ENCODE measurements around the gene GRB10. TPM values are rescaled to one million over a fixed set of nuclear protein-coding genes. Genes with fewer than 3 reads are reported as not detected.
"Not testable (repeated sequence)": the region's sequence is repeated elsewhere in the genome, so short reads cannot be mapped to it uniquely, and the experiment has no call there.

The GRB10 gene
- polyA plus RNA-seq, 1 donor = 19.9 TPM

DNA sequence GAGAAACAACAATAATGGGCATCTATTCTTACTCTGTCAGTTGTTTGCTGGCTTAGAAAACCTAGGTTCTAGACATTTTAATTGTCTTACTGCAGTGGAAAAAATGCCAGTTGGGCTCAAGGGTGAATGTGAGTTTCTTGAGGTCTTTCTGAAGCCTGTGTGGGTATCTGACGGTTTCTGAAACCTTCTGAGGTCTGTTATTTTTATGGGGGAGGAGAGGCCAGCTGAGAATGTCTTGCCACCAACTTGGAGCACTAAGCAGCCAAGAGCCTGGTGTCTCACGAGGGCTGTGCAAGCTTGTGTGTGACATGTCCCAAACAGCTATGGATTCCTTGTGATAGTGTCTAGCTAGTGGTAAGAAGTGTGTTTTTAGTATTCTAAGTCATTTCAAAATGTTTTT lies 193.3 kb downstream of the GRB10 start:
- no peak overlapping the region for H3K27ac ChIP-seq (ENCODE audit: low read length)
- peaks cover 2% of the 10 kb centered on the region for H3K9me3 ChIP-seq (ENCODE audit: control insufficient read depth, low read depth, low read length)
- DNase-seq = no peak
- no peaks in the 10 kb centered on the region for H3K27me3 ChIP-seq (ENCODE audit: control insufficient read depth, insufficient read depth, low read length)
- no peak overlapping the region for H3K4me3 ChIP-seq (ENCODE audit: low read length)
- H3K4me1 ChIP-seq (ENCODE audit: control insufficient read depth, insufficient read depth, low read length) = peaks cover 16% of the 10 kb centered on the region
- no peaks in the 10 kb centered on the region for H3K36me3 ChIP-seq (ENCODE audit: control insufficient read depth, insufficient read depth, low read length)
- WGBS (ENCODE audit: insufficient coverage, low lambda C conversion rate) = no CpG with 5 or more reads among the region's 2 CpGs

DNA sequence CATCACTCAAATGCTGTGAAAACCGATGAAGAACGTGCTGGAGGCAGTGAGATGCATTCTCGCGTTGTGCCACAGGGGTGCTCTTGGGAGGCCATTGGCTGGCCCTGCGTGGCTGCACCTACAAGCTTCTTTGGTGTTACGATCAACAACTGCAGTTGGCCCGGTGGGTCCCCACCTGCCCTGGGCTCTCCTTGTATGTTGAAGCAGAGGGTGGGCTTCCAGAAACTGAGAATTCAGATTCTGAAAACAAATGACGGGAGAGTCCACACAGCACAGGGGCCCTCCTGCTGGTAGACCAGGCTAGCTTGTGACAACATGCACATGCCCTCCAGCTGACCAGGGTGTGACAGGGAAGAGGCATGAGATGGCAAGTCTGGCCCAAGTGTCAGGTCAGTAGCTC lies 193.8 kb downstream of the GRB10 start:
- Histone ChIP-seq H3K27ac (ENCODE audit: low read length) (no peak overlapping the region), H3K4me1 (ENCODE audit: control insufficient read depth, insufficient read depth, low read length) (peaks cover 16% of the 10 kb centered on the region), H3K27me3 (ENCODE audit: control insufficient read depth, insufficient read depth, low read length) (no peaks in the 10 kb centered on the region), H3K9me3 (ENCODE audit: control insufficient read depth, low read depth, low read length) (peaks cover 6% of the 10 kb centered on the region), H3K4me3 (ENCODE audit: low read length) (no peak overlapping the region), H3K36me3 (ENCODE audit: control insufficient read depth, insufficient read depth, low read length) (no peaks in the 10 kb centered on the region)
- WGBS (ENCODE audit: insufficient coverage, low lambda C conversion rate) = no CpG with 5 or more reads among the region's 8 CpGs
- no peak for DNase-seq

DNA sequence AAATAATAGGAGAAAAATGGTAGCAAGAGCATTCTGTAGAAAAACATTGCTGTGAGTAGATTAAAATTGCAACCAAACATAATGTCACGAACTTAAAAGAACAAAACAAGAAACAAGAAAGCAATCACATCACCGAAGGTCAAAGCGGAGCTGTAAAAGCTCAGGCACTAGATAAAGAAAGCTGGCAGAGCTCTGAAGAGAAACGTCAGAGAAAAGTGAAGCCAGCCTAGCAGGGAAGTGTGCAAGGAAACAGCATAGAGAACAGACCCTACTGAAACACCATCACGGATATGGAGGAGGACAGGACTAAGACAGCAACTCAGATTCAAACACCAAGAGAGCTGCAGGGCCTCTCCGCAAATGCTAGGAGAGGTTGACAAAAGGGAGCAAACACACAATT lies 195.0 kb downstream of the GRB10 start:
- Histone ChIP-seq H3K4me3 (ENCODE audit: low read length) (no peak overlapping the region), H3K36me3 (ENCODE audit: control insufficient read depth, insufficient read depth, low read length) (no peaks in the 10 kb centered on the region), H3K27ac (ENCODE audit: low read length) (no peak overlapping the region), H3K27me3 (ENCODE audit: control insufficient read depth, insufficient read depth, low read length) (no peaks in the 10 kb centered on the region), H3K4me1 (ENCODE audit: control insufficient read depth, insufficient read depth, low read length) (peaks cover 16% of the 10 kb centered on the region), H3K9me3 (ENCODE audit: control insufficient read depth, low read depth, low read length) (peaks cover 6% of the 10 kb centered on the region)
- WGBS (ENCODE audit: insufficient coverage, low lambda C conversion rate) = 35% methylated on average over 4 of the region's 6 CpGs
- DNase-seq = peak in 1 of 2 donors; percentile 27

DNA sequence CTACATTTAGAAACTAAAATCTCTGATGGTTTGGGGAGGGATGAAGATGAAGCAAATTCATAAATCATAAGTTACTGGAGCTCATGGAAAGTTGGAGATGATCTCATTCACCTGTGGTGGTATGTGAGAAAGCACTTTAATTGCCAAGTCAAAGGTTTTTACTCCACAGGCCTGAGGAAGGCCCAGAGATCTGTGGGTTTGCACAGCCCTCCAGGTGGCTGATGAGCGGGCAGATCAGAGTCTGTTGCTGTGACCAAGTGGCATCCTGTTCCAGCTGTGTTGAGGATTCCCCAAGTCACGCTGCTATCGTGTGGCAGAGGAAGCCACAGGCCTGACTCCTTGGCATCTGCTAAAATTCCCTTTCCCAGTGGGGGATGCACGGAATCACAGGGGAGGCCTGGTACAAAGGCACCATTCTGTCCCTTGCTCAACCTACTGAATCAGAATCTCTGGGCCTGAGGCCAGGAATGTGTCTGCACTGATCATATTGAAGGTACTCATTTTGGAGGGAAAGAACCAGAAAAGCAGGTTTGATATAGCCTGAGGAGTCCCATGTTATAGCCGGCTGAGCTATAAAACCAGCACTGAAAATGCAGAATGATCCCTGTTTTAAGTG lies 197.8 kb downstream of the GRB10 start:
- Histone ChIP-seq H3K27me3 (ENCODE audit: control insufficient read depth, insufficient read depth, low read length) (no peaks in the 10 kb centered on the region), H3K9me3 (ENCODE audit: control insufficient read depth, low read depth, low read length) (peaks cover 6% of the 10 kb centered on the region), H3K36me3 (ENCODE audit: control insufficient read depth, insufficient read depth, low read length) (no peaks in the 10 kb centered on the region), H3K4me1 (ENCODE audit: control insufficient read depth, insufficient read depth, low read length) (no peaks in the 10 kb centered on the region), H3K27ac (ENCODE audit: low read length) (no peak overlapping the region), H3K4me3 (ENCODE audit: low read length) (no peak overlapping the region)
- DNase-seq = no peak
- no CpG with 5 or more reads among the region's 5 CpGs for WGBS (ENCODE audit: insufficient coverage, low lambda C conversion rate)

DNA sequence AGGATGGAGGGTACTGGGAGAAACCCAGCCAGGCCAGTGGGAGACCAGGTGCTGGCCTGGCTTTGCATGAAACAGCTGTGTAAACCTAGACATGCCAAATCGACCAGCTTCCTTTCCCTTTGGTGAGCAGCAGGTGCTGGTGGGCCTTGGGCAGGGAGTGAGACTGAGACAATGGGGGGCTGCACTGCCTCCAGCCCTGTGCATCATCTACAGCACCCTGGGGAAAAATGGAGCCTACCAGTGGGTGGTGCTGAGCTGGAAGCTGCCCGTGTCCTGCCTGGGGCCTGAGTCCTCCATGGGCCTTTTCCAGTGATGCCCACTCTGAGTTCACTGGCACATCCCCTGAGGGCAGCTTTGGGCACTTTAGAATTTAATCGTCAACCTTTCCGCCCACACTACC lies 198.3 kb downstream of the GRB10 start:
- no peaks in the 10 kb centered on the region for H3K27me3 ChIP-seq (ENCODE audit: control insufficient read depth, insufficient read depth, low read length)

DNA sequence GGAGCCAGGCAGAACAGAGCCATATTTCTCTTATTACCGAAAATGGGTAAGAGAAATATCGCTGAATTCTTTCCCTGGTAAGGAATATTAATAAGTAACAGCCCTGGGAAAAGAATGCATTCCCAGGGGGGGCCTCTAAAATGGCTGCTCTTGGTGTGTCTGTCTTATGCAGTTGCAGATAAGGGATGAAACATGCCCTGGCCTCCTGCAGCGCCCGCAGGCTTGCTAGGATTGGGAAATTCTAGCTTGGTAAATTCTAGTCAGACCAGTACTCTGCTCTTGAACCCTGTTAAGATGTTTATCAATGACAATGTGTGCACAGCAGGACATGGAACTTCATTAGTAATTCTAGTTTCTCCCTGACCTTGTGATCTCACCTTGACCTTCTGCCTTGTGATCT lies 199.4 kb downstream of the GRB10 start:
- DNase-seq; H3K4me3 ChIP-seq (ENCODE audit: low read length); H3K9me3 ChIP-seq (ENCODE audit: control insufficient read depth, low read depth, low read length); H3K27me3 ChIP-seq (ENCODE audit: control insufficient read depth, insufficient read depth, low read length); H3K36me3 ChIP-seq (ENCODE audit: control insufficient read depth, insufficient read depth, low read length); H3K27ac ChIP-seq (ENCODE audit: low read length); H3K4me1 ChIP-seq (ENCODE audit: control insufficient read depth, insufficient read depth, low read length): not testable (repeated sequence)
- WGBS (ENCODE audit: insufficient coverage, low lambda C conversion rate) = no CpG with 5 or more reads among the region's 4 CpGs

More for the DNA sequence above, 198.3 kb downstream of the GRB10 start:
- Histone ChIP-seq H3K27ac (ENCODE audit: low read length) (no peak overlapping the region), H3K36me3 (ENCODE audit: control insufficient read depth, insufficient read depth, low read length) (no peaks in the 10 kb centered on the region), H3K4me1 (ENCODE audit: control insufficient read depth, insufficient read depth, low read length) (peaks cover 3% of the 10 kb centered on the region), H3K4me3 (ENCODE audit: low read length) (no peak overlapping the region), H3K9me3 (ENCODE audit: control insufficient read depth, low read depth, low read length) (peaks cover 6% of the 10 kb centered on the region)
- no CpG with 5 or more reads among the region's 4 CpGs for WGBS (ENCODE audit: insufficient coverage, low lambda C conversion rate)
- no peak for DNase-seq

- not testable (repeated sequence) for H3K9me3 ChIP-seq (ENCODE audit: control insufficient read depth, low read depth, low read length); H3K36me3 ChIP-seq (ENCODE audit: control insufficient read depth, insufficient read depth, low read length); DNase-seq; H3K4me3 ChIP-seq (ENCODE audit: low read length); H3K27me3 ChIP-seq (ENCODE audit: control insufficient read depth, insufficient read depth, low read length); H3K27ac ChIP-seq (ENCODE audit: low read length)
- H3K4me1 ChIP-seq (ENCODE audit: control insufficient read depth, insufficient read depth, low read length) = peaks cover 10% of the 10 kb centered on the region
- no CpG with 5 or more reads among the region's 4 CpGs for whole genome bisulfite sequencing (ENCODE audit: insufficient coverage, low lambda C conversion rate)
Measured at GRCh38 chr7:50582271-50582670, 200.4 kb downstream of the GRB10 start.

GRCh38 chr7:50580666-50581065 lies 202.0 kb downstream of the GRB10 start:
- not testable (repeated sequence) for H3K9me3 ChIP-seq (ENCODE audit: control insufficient read depth, low read depth, low read length); DNase-seq; H3K27me3 ChIP-seq (ENCODE audit: control insufficient read depth, insufficient read depth, low read length); H3K36me3 ChIP-seq (ENCODE audit: control insufficient read depth, insufficient read depth, low read length); H3K27ac ChIP-seq (ENCODE audit: low read length); H3K4me3 ChIP-seq (ENCODE audit: low read length)
- peaks cover 10% of the 10 kb centered on the region for H3K4me1 ChIP-seq (ENCODE audit: control insufficient read depth, insufficient read depth, low read length)
- WGBS (ENCODE audit: insufficient coverage, low lambda C conversion rate) = no CpG with 5 or more reads among the region's 2 CpGs

DNA sequence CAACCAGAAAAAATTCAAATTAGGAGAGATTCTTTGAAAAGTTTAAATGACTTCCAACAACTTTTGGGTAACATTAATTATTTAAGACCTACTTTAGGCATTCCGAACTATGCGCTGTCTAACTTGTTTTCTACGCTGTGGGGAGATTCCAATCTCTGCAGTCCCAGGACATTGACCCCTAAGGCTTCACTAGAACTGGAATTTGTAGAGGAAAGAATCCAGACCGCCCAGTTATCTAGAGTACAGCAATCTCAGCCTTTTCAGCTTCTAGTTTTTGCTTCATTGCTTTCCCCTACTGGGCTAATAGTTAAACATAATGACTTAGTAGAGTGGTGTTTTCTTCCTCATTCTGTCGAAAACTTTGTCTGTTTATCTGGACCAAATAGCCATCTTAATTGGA lies 202.6 kb downstream of the GRB10 start:
- no CpG with 5 or more reads among the region's 5 CpGs for WGBS (ENCODE audit: insufficient coverage, low lambda C conversion rate)
- no peak overlapping the region for H3K27ac ChIP-seq (ENCODE audit: low read length)

DNA sequence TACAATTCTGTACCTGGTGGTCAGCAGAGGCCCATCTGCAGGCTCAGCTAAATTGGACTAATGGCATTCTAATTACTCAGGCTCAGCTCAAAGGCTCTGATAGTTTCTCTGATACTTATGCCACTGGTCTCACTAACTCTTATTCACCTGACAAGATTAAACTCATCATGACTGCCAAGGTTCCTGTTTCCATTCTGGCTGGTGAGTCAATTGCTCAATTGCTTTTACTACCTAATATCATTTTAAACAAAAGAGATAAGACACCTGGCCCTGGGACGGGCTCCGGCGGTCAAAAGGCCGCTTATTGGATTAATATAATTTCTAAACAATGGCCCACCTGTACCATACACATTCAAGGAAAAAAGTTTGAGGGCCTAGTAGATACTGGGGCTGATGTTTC lies 204.6 kb downstream of the GRB10 start:
- not testable (repeated sequence) for H3K9me3 ChIP-seq (ENCODE audit: control insufficient read depth, low read depth, low read length); H3K27me3 ChIP-seq (ENCODE audit: control insufficient read depth, insufficient read depth, low read length); H3K36me3 ChIP-seq (ENCODE audit: control insufficient read depth, insufficient read depth, low read length); H3K4me3 ChIP-seq (ENCODE audit: low read length)
- H3K27ac ChIP-seq (ENCODE audit: low read length) = peak overlapping the region; percentile 60
- DNase-seq = peak; percentile 45 to 71
- H3K4me1 ChIP-seq (ENCODE audit: control insufficient read depth, insufficient read depth, low read length) = peaks cover 10% of the 10 kb centered on the region
- WGBS (ENCODE audit: insufficient coverage, low lambda C conversion rate) = no CpG with 5 or more reads among the region's 4 CpGs

More for the DNA sequence above, 202.6 kb downstream of the GRB10 start:
- peaks cover 6% of the 10 kb centered on the region for H3K9me3 ChIP-seq (ENCODE audit: control insufficient read depth, low read depth, low read length)
- H3K4me1 ChIP-seq (ENCODE audit: control insufficient read depth, insufficient read depth, low read length) = peaks cover 10% of the 10 kb centered on the region
- no peaks in the 10 kb centered on the region for H3K27me3 ChIP-seq (ENCODE audit: control insufficient read depth, insufficient read depth, low read length)
- DNase-seq = no peak
- no peak overlapping the region for H3K4me3 ChIP-seq (ENCODE audit: low read length)
- H3K36me3 ChIP-seq (ENCODE audit: control insufficient read depth, insufficient read depth, low read length) = no peaks in the 10 kb centered on the region

DNA sequence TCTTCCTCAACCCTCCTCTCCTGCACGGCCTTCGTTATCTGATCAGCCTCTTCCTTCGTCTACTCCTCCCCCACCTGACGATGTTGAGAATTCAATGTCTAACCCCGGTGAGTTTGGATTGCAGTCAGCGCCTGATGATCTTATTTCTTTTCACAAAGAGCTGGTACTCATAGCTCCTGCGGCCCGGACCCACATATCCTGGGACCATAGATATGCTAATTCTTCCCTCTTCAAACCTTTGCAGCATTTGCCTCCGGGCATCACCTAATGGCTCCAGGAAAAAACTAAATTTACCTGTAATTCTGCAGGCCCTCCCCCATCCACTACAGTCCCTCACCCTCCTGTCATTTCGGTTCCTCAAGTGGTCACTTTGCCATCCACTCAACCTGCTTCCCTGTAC lies 205.1 kb downstream of the GRB10 start:
- Histone ChIP-seq H3K36me3 (ENCODE audit: control insufficient read depth, insufficient read depth, low read length) (no peaks in the 10 kb centered on the region), H3K9me3 (ENCODE audit: control insufficient read depth, low read depth, low read length) (no peaks in the 10 kb centered on the region), H3K4me3 (ENCODE audit: low read length) (no peak overlapping the region), H3K27ac (ENCODE audit: low read length) (peak overlapping the region; percentile 60), H3K27me3 (ENCODE audit: control insufficient read depth, insufficient read depth, low read length) (no peaks in the 10 kb centered on the region), H3K4me1 (ENCODE audit: control insufficient read depth, insufficient read depth, low read length) (peaks cover 10% of the 10 kb centered on the region)
- WGBS (ENCODE audit: insufficient coverage, low lambda C conversion rate) = 92% methylated on average over 4 of the region's 10 CpGs
- no peak for DNase-seq
